ENCODE data around the gene RAPGEF1. TPM values are rescaled to one million over a fixed set of nuclear protein-coding genes. Genes with fewer than 3 reads are reported as not detected.

Gene RAPGEF1
- total RNA-seq, 2 experiments from 2014 or later: 118 to 243 TPM

- H3K9me3 ChIP-seq (ENCODE audit: low read length): no peaks in the 10 kb centered on the region
- TF ChIP-seq EZH2phosphoT487 (IDR thresholded peaks at IDR 0.05; ENCODE audit: borderline replicate concordance, low read depth, low read length) (no peak), CTCF (conservative IDR thresholded peaks at IDR 0.05; ENCODE audit: low read length) (no peak)
- no TSS peak for BruUV-seq (replicated peaks)
- no peak overlapping the region for H3K27ac ChIP-seq (ENCODE audit: low read depth, low read length, poor library complexity, severe bottlenecking)
- no peak for DNase-seq (ENCODE audit: low spot score)
- H3K4me3 ChIP-seq (ENCODE audit: low read depth, low read length, poor library complexity, severe bottlenecking): no peak overlapping the region
- no peaks in the 10 kb centered on the region for H3K79me2 ChIP-seq (ENCODE audit: insufficient read depth, low read depth, low read length)
- peaks cover 4% of the 10 kb centered on the region for H3K4me1 ChIP-seq (ENCODE audit: insufficient read depth, low read length, poor library complexity, severe bottlenecking)
- H2AFZ ChIP-seq (ENCODE audit: low read length): no peak overlapping the region
- no peaks in the 10 kb centered on the region for H4K20me1 ChIP-seq (ENCODE audit: insufficient read depth, low read length)
- no peaks in the 10 kb centered on the region for H3K9me2 ChIP-seq (ENCODE audit: insufficient read depth, low read length)
- ChIA-PET POLR2A (interaction anchor here (0.7 to 1.2 kb wide), 3 partner anchors 86 to 1222 kb away, joined by 3 read pairs; no protein-coding TSS in a partner anchor), CTCF (ENCODE audit: unreplicated experiment) (interaction anchor here (0.6 kb wide), 2 partner anchors 166 to 170 kb away, joined by 3 to 4 read pairs; no protein-coding TSS in a partner anchor)
- H3K4me2 ChIP-seq (ENCODE audit: low read length): no peak overlapping the region
- H3K36me3 ChIP-seq (ENCODE audit: insufficient read depth, low read length): peaks cover 88% of the 10 kb centered on the region
- intact Hi-C loops (cut with micrococcal nuclease; ENCODE audit: unreplicated experiment): no loop called here
Measured at GRCh38 chr9:131584858-131585257, 155.0 kb downstream of the RAPGEF1 start.

GRCh38 chr9:131583836-131584555 lies 155.9 kb downstream of the RAPGEF1 start:
- no peak for TF ChIP-seq CTCF (conservative IDR thresholded peaks at IDR 0.05; ENCODE audit: low read length)
- no peak for TF ChIP-seq EZH2phosphoT487 (IDR thresholded peaks at IDR 0.05; ENCODE audit: borderline replicate concordance, low read depth, low read length)
- H2AFZ ChIP-seq (ENCODE audit: low read length): no peak overlapping the region
- peaks cover 10% of the 10 kb centered on the region for H3K4me1 ChIP-seq (ENCODE audit: insufficient read depth, low read length, poor library complexity, severe bottlenecking)
- BruUV-seq (replicated peaks): no TSS peak
- no peak overlapping the region for H3K4me2 ChIP-seq (ENCODE audit: low read length)
- H3K4me3 ChIP-seq (ENCODE audit: low read depth, low read length, poor library complexity, severe bottlenecking): no peak overlapping the region
- ChIA-PET POLR2A (no interaction called here), CTCF (ENCODE audit: unreplicated experiment) (no interaction called here)
- peaks cover 88% of the 10 kb centered on the region for H3K36me3 ChIP-seq (ENCODE audit: insufficient read depth, low read length)
- no peak overlapping the region for H3K27ac ChIP-seq (ENCODE audit: low read depth, low read length, poor library complexity, severe bottlenecking)
- intact Hi-C loops (cut with micrococcal nuclease; ENCODE audit: unreplicated experiment): no loop called here
- H3K9me2 ChIP-seq (ENCODE audit: insufficient read depth, low read length): no peaks in the 10 kb centered on the region
- H3K9me3 ChIP-seq (ENCODE audit: low read length): no peaks in the 10 kb centered on the region
- H3K79me2 ChIP-seq (ENCODE audit: insufficient read depth, low read depth, low read length): no peaks in the 10 kb centered on the region
- DNase-seq (ENCODE audit: low spot score): no peak
- no peaks in the 10 kb centered on the region for H4K20me1 ChIP-seq (ENCODE audit: insufficient read depth, low read length)

- intact Hi-C loops (cut with micrococcal nuclease; ENCODE audit: unreplicated experiment): no loop called here
- Histone ChIP-seq H3K4me2 (ENCODE audit: low read length) (no peak overlapping the region), H2AFZ (ENCODE audit: low read length) (no peak overlapping the region), H3K9me3 (ENCODE audit: low read length) (no peaks in the 10 kb centered on the region), H3K79me2 (ENCODE audit: insufficient read depth, low read depth, low read length) (no peaks in the 10 kb centered on the region), H3K4me3 (ENCODE audit: low read depth, low read length, poor library complexity, severe bottlenecking) (no peak overlapping the region), H4K20me1 (ENCODE audit: insufficient read depth, low read length) (no peaks in the 10 kb centered on the region), H3K36me3 (ENCODE audit: insufficient read depth, low read length) (peaks cover 88% of the 10 kb centered on the region), H3K4me1 (ENCODE audit: insufficient read depth, low read length, poor library complexity, severe bottlenecking) (peaks cover 13% of the 10 kb centered on the region), H3K27ac (ENCODE audit: low read depth, low read length, poor library complexity, severe bottlenecking) (no peak overlapping the region), H3K9me2 (ENCODE audit: insufficient read depth, low read length) (no peaks in the 10 kb centered on the region)
- no peak for DNase-seq (ENCODE audit: low spot score)
- BruUV-seq (replicated peaks): no TSS peak
- CTCF ChIA-PET (ENCODE audit: unreplicated experiment): no interaction called here
- POLR2A ChIA-PET: no interaction called here
- TF ChIP-seq CTCF (conservative IDR thresholded peaks at IDR 0.05; ENCODE audit: low read length) (no peak), EZH2phosphoT487 (IDR thresholded peaks at IDR 0.05; ENCODE audit: borderline replicate concordance, low read depth, low read length) (no peak)
Measured at GRCh38 chr9:131583337-131583645, 156.6 kb downstream of the RAPGEF1 start.
